Large intestine (tissue), 3 donors: ENCODE data around the gene TCERG1L. TPM values are rescaled to one million over a fixed set of nuclear protein-coding genes. Genes with fewer than 3 reads are reported as not detected.
"Not testable (repeated sequence)": the region's sequence is repeated elsewhere in the genome, so short reads cannot be mapped to it uniquely, and the experiment has no call there.

Experiments used
- DNase-seq, 2 donors: peaks; one replicate each; pipeline versions ENCODE4 v3.0.0 to v3.0.0-alpha.2; 2013
- H3K27ac ChIP-seq: one replicate; pipeline ENCODE4 v1.5.1; 2013; ENCODE audit warnings: low read length
- H3K27me3 ChIP-seq: 2 replicates; pipeline ENCODE4 v1.6.1; 2013; ENCODE audit warnings: low read length; ENCODE audit not compliant: control insufficient read depth, insufficient read depth
- H3K36me3 ChIP-seq: 2 replicates; pipeline ENCODE4 v1.6.1; 2013; ENCODE audit warnings: low read length; ENCODE audit not compliant: control insufficient read depth, insufficient read depth
- H3K4me1 ChIP-seq: one replicate; pipeline ENCODE4 v1.6.1; 2013; ENCODE audit warnings: low read length; ENCODE audit not compliant: control insufficient read depth, insufficient read depth
- H3K4me3 ChIP-seq: one replicate; pipeline ENCODE4 v1.5.1; 2013; ENCODE audit warnings: low read length
- H3K9me3 ChIP-seq: one replicate; pipeline ENCODE4 v1.6.1; 2013; ENCODE audit warnings: mild to moderate bottlenecking, low read depth, low read length, moderate library complexity; ENCODE audit not compliant: control insufficient read depth
- WGBS: methylation state at CpG from one replicate; pipeline ENCODE4 v1.1.5; 2013; ENCODE audit warnings: low lambda C conversion rate; ENCODE audit not compliant: insufficient coverage; 5-methylcytosine and 5-hydroxymethylcytosine counted together
- polyA plus RNA-seq: library from polyadenylated mRNA; unstranded; fragments of 120-200 nt; gene quantifications from one replicate; pipeline ENCODE4 v1.2.1, GENCODE V29; 2013

Gene TCERG1L
- polyA plus RNA-seq, 1 donor, result 0.45 TPM

DNA sequence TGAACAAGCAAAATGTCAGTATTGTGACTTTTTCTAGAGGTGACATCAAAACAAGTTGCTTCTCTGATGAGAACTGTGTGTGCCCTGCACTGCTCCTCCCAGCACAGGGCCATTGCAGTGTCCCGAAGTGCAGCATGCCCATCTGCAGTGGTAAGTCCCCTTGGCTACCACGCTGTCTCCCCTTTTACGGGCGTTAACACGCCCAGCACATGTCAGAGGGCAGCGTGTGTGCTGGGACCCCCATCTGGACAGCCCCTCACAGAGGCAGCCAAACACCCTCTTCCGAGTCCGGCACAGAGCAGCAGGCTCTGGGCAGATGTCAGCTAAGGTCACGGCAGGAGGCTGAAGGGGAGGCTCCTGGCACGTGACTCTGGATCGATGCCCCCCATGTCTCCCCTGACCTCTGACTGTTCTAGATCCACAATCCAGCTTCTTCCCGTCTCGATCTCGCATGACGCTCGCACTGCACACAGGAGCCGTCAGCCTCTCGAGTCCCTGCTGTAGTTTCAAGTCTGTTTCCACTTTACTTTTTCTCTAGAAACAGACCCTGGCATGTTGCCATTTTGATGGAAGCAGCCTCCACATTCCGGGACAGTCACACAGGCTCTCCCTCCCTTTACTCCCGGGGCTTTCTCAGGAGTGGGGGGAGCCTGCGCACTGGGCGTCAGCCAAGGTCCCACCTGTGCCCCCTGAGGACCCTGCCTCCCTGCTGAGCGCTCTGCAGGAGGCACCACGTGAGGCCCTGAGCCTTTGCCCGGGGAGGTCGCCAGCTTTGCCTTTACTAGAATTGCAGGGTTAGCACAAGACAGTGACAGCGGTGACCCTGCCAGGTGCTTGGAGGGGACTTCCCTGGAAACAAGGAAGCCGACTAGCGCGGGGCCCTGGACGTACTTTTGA lies 133.8 kb downstream of the TCERG1L start:
- peaks cover 17% of the 10 kb centered on the region for H3K9me3 ChIP-seq
- peak in 1 of 2 donors; percentile 12 for DNase-seq
- no peaks in the 10 kb centered on the region for H3K27me3 ChIP-seq
- no CpG with 5 or more reads among the region's 31 CpGs for WGBS
- no peaks in the 10 kb centered on the region for H3K36me3 ChIP-seq
- no peak overlapping the region for H3K27ac ChIP-seq
- no peak overlapping the region for H3K4me3 ChIP-seq
- H3K4me1 ChIP-seq, result no peaks in the 10 kb centered on the region

DNA sequence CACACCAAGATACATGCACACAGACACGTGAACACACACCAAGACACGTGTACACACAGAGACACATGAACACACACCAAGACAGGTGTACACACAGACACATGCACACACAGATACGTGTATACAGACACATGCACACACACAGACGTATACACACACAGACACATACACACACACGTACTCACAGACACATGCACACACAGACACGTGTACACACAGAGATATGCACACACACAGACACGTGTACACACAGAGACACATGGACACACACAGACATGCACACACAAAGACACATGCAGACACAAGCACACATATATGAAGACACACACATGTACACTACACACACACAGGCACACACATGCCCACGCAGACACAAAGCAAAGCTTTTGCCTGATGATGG lies 134.6 kb downstream of the TCERG1L start:
- H3K4me3 ChIP-seq, result no peak overlapping the region
- no CpG with 5 or more reads among the region's 8 CpGs for WGBS
- H3K4me1 ChIP-seq, result no peaks in the 10 kb centered on the region
- H3K27ac ChIP-seq, result no peak overlapping the region
- H3K27me3 ChIP-seq, result no peaks in the 10 kb centered on the region
- H3K36me3 ChIP-seq, result no peaks in the 10 kb centered on the region
- DNase-seq, result no peak
- H3K9me3 ChIP-seq, result peaks cover 17% of the 10 kb centered on the region

DNA sequence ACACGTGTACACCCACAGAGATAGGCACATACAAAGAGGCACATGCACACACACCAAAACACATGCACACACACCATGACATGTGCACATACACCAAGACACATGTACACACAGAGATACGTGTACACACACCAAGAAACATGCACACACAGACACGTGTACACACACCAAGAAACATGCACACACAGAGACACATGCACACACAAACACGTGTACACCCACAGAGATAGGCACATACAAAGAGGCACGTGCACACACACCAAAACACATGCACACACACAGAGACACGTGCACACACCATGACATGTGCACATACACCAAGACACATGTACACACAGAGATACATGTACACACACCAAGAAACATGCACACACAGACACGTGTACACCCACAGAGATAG lies 135.2 kb downstream of the TCERG1L start:
- no CpG with 5 or more reads among the region's 7 CpGs for WGBS
- not testable (repeated sequence) for H3K27me3 ChIP-seq, H3K27ac ChIP-seq

DNA sequence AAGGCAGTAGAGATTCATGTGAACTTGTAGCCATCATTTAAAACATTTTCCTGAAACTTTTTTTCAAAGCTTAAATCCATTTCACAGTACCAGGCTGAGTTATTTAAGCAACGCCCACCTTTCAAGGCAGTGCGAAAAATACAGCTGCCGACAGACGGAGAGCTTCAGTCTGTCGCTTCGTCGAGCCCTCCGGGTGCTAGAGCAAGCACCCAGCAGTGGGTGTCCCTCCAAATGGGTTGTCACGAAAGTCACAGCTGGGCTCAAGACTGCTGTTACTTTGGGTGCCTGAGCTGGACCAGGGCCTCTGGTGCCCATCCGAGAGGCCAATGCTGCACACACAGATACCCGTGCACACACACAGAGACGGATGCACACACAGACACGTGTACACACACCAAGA lies 135.6 kb downstream of the TCERG1L start:
- WGBS, result no CpG with 5 or more reads among the region's 13 CpGs
- H3K9me3 ChIP-seq, result peaks cover 17% of the 10 kb centered on the region
- H3K27me3 ChIP-seq, result no peaks in the 10 kb centered on the region
- H3K27ac ChIP-seq, result no peak overlapping the region
- no peak overlapping the region for H3K4me3 ChIP-seq
- H3K4me1 ChIP-seq, result no peaks in the 10 kb centered on the region
- no peak for DNase-seq
- H3K36me3 ChIP-seq, result no peaks in the 10 kb centered on the region

More for the DNA sequence above, 135.2 kb downstream of the TCERG1L start:
- not testable (repeated sequence) for H3K4me3 ChIP-seq, H3K36me3 ChIP-seq, DNase-seq, H3K4me1 ChIP-seq
- peaks cover 17% of the 10 kb centered on the region for H3K9me3 ChIP-seq

DNA sequence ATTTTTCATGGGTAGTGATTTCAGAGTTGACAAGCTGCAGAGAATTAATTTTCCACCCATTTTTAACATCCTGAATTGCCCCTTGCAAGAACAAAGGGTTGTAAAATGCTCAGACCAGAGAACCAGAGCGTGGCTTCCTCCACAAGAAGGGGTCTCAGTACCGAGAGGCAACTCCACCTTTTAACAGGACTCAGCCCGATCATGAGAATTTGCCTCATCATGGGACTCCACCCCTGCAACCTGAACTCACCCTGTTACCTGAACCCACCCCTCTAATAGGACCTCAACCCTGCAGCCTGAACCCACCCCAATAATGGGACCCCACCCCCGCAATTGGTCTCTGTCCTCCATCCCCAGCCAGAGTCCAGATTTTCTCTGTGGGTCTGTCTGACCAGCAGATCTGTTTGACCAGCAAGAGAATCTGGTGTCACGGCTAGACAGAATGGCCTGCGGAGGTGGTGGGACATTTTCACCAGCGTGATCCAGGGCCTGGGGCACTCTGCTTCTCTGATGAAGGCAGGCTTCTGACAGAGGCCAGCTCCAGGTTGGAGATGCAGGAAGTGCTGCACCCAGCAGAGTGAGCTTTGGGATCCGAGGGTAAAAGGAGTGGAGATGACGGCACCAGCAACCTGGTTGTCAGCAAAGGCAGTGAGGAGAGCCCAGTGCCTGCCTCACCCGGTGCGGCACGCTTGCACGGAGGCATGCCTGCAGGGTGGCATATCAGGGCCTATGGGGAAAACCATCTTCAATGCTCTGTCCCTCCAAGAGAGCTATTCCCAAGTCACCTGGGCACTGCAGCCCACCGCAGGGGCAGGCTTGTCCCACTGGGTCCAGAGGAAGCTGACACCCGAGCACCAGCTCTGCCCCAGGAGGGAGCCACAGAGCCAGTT lies 136.6 kb downstream of the TCERG1L start:
- H3K27ac ChIP-seq, result no peak overlapping the region
- no CpG with 5 or more reads among the region's 15 CpGs for WGBS
- no peak for DNase-seq
- H3K27me3 ChIP-seq, result no peaks in the 10 kb centered on the region
- H3K9me3 ChIP-seq, result peaks cover 17% of the 10 kb centered on the region
- H3K36me3 ChIP-seq, result no peaks in the 10 kb centered on the region
- H3K4me1 ChIP-seq, result no peaks in the 10 kb centered on the region
- no peak overlapping the region for H3K4me3 ChIP-seq

DNA sequence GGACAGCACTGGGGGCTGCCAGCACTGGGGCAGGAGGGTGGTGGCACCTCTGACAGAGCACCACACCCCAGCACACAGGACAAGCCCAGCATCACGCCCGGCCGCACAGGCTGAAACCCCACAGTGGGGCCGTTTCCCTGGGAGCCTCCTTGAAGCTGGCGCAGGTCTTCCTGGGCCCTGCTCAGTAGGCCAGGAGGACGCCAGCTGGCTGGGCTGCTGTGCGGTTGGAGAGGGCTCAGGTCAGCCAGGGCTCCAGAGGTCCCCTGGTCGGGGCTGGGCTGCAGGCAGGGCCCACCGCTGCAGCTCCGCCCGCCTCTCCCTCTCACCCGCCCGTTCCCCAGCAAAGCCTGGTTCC lies 137.3 kb downstream of the TCERG1L start:
- Histone ChIP-seq H3K9me3 (peaks cover 17% of the 10 kb centered on the region), H3K4me1 (no peaks in the 10 kb centered on the region), H3K27ac (no peak overlapping the region), H3K4me3 (no peak overlapping the region), H3K27me3 (no peaks in the 10 kb centered on the region), H3K36me3 (no peaks in the 10 kb centered on the region)
- no peak for DNase-seq
- WGBS, result no CpG with 5 or more reads among the region's 13 CpGs

DNA sequence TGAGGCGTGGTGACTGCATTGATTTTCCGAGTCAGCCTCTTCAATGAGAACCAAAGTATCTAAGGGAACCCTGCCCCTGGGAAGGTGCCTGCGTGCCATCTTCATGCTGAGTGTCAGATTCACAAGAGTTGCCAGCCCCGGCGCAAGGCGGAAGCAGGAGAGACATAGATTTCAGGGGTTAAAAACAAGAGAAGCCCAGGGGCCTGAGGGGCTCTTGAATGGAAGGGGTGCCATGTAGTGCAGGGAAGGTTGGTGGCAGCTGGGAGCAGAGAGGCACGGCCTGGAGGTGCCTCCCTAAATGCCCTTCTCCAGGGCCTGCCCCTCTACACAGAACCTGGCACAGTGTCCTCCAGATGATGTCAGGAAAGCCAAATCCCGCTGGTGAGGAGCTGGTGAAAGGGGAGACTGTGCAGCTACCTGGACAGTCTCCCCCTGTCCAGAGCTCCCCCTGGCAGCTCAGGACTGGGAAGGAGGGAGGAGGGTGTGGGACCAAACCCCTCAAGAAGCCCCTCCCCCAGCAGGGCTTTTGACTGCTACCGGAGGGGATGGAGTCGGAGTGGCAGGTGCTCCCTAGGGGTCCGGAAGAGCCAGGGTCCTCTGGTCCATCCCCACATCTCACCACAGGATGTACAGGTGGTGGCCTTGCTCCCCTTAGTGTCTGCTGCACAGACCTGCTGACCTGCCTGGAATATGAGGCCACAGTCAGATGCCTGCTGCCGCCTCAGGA lies 137.9 kb downstream of the TCERG1L start:
- H3K9me3 ChIP-seq, result peaks cover 17% of the 10 kb centered on the region
- no peaks in the 10 kb centered on the region for H3K36me3 ChIP-seq
- no CpG with 5 or more reads among the region's 12 CpGs for WGBS
- no peaks in the 10 kb centered on the region for H3K27me3 ChIP-seq
- no peak for DNase-seq
- H3K4me1 ChIP-seq, result no peaks in the 10 kb centered on the region
- no peak overlapping the region for H3K4me3 ChIP-seq
- H3K27ac ChIP-seq, result no peak overlapping the region

DNA sequence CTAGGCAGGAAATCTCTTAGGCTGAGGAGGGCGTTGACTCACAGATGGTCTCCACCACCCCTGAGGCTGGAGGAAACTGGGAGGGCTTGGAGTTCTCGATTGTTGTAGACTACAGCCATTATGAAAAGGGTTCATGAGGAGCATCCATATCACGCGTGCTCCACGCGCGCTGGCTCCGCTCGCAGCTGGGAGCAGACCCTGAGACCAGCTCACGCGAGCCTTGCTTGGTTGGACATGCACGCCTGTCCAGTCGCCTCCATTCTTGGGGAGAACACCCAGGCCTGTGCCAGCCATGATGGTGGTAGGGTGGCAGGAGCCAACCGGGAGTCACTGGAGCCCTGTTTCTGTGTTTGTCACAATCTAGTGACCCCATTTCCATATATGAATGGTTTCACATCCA lies 139.1 kb downstream of the TCERG1L start:
- no CpG with 5 or more reads among the region's 14 CpGs for WGBS
- no peaks in the 10 kb centered on the region for H3K27me3 ChIP-seq
- H3K4me1 ChIP-seq, result no peaks in the 10 kb centered on the region
- H3K4me3 ChIP-seq, result no peak overlapping the region
- H3K27ac ChIP-seq, result no peak overlapping the region
- H3K9me3 ChIP-seq, result peaks cover 17% of the 10 kb centered on the region
- no peaks in the 10 kb centered on the region for H3K36me3 ChIP-seq
- DNase-seq, result no peak

DNA sequence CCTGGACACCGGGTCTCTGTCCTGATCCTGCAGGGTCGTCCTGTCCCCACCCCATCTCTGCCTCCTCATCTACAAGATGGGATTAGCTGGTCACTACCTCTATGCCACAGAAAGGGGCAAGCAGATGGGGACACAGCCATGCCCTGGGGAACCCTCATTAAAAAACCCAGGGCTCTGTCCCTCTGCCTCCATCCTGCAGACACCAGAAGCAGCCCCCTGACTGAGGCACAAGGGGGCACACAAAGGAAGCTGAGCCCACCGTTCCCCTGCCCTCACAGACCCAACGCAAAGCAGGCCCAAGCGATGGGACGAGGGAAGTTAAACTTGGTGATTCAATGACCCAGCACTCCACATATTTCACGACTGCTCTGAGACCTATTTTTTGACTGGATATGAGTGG lies 142.4 kb downstream of the TCERG1L start:
- Histone ChIP-seq H3K9me3 (peaks cover 1% of the 10 kb centered on the region), H3K4me1 (no peaks in the 10 kb centered on the region), H3K36me3 (no peaks in the 10 kb centered on the region), H3K27ac (no peak overlapping the region), H3K27me3 (no peaks in the 10 kb centered on the region), H3K4me3 (no peak overlapping the region)
- DNase-seq, result no peak
- no CpG with 5 or more reads among the region's 7 CpGs for WGBS

DNA sequence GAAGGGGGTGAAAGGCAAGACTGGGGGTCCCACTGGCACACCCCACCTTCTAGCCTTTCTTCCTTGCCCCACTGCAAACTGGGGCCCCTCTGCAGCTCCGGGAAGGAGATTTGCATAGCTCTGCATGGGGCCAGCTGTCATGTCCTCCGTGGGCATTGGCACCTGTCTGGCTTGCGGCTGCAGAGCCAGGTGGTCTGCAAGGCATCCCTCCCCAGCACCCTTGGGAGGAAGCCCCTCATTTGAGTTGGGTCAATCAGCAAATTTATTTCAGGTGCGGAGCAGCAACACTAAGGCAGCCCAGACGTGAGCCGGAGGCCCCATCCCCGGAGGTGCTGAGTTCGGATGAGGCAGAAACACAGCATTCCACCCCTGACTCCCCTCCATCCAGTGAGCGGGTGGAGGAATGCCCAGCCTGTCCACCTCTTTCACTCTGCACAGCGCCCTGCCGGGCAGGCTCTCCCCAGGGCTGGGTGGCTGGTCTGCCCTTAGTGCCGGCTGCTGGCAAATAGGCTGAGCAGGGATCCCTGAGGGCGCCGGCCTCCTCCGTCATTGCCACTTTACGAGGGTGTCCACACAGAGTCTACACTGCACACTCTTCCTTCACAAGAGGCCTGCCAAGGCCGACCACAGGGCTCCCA lies 143.2 kb downstream of the TCERG1L start:
- H3K27me3 ChIP-seq, result no peaks in the 10 kb centered on the region
- no peaks in the 10 kb centered on the region for H3K9me3 ChIP-seq
- H3K36me3 ChIP-seq, result no peaks in the 10 kb centered on the region
- no peaks in the 10 kb centered on the region for H3K4me1 ChIP-seq
- no peak overlapping the region for H3K4me3 ChIP-seq
- no peak for DNase-seq
- H3K27ac ChIP-seq, result no peak overlapping the region
- no CpG with 5 or more reads among the region's 17 CpGs for WGBS
